RWPE2 (cell line): ENCODE results near the gene MTG1.

Experiments used
- ATAC-seq: fragments of 200-7000 bp; cut with Tn5 transposase; 3 replicates; pipeline ENCODE4 v1.9.1; 2021; ENCODE audit warnings: low read depth
- DNase-seq: peaks from one replicate; pipeline ENCODE4 v3.0.0-alpha.2; 2020; ENCODE audit warnings: low spot score
- H3K27ac ChIP-seq: fragments of 450-650 bp; 2 replicates; pipeline ENCODE4 v1.5.1; 2017; ENCODE audit warnings: mild to moderate bottlenecking; ENCODE audit not compliant: poor library complexity, severe bottlenecking
- H3K27me3 ChIP-seq: fragments of 250-450 bp; sonication (Bioruptor Pico); 2 replicates; pipeline ENCODE4 v1.5.1; 2021; ENCODE audit warnings: mild to moderate bottlenecking, moderate library complexity; ENCODE audit not compliant: insufficient read depth, poor library complexity, severe bottlenecking
- H3K36me3 ChIP-seq: fragments of 250-450 bp; sonication (Bioruptor Pico); 2 replicates; pipeline ENCODE4 v1.5.1; 2020; ENCODE audit warnings: low read depth, mild to moderate bottlenecking, moderate library complexity
- H3K4me1 ChIP-seq: fragments of 250-450 bp; sonication (Bioruptor Pico); 2 replicates; pipeline ENCODE4 v1.5.1; 2021; ENCODE audit warnings: mild to moderate bottlenecking, moderate library complexity; ENCODE audit not compliant: insufficient read depth, poor library complexity, severe bottlenecking
- H3K4me3 ChIP-seq: fragments of 250-450 bp; sonication (Bioruptor Pico); 2 replicates; pipeline ENCODE4 v1.5.1; 2021; ENCODE audit warnings: mild to moderate bottlenecking, moderate library complexity; ENCODE audit not compliant: severe bottlenecking
- H3K9me3 ChIP-seq: fragments of 250-450 bp; sonication (Bioruptor Pico); 2 replicates; pipeline ENCODE4 v1.5.1; 2021; ENCODE audit warnings: mild to moderate bottlenecking, moderate library complexity; ENCODE audit not compliant: severe bottlenecking
- TF ChIP-seq, protein P1 (sequence below): fragments of 450-650 bp; IDR thresholded peaks from one replicate; pipeline ENCODE4 v1.5.1; 2017; ENCODE audit warnings: mild to moderate bottlenecking, moderate library complexity; ENCODE audit not compliant: poor library complexity, severe bottlenecking

MTG1 gene

DNA sequence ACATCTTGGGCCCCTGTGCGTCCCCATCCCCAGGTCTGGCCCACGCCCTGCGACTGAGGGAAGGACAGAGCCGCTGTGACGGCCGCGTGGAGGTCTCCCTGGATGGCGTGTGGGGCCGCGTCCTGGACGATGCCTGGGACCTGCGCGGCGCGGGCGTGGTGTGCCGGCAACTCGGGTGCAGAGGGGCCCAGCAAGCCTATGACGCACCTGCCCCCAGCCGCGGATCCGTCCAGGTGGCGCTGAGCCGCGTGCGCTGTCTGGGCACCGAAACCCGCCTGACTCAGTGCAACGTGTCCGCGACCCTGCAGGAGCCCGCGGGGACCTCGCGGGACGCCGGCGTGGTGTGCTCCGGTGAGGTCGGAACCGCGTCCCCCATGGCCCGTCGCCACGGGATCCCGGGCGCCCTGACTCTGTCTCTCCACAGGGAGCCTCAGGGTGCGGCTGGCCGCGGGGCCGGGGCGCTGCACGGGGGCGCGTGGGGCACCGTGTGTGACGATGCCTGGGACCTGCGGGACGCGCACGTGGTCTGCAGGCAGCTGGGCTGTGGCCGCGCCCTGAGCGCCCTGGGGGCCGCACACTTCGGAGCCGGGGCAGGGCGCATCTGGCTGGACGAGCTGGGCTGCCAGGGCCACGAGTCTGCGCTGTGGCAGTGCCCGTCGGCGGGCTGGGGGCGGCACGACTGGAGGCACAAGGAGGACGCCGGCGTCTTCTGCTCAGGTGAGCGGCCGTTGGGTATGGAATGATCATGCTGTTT, 65.7 kb downstream of the MTG1 start:
- Histone ChIP-seq H3K4me1 (no peaks in the 10 kb centered on the region), H3K4me3 (no peak overlapping the region), H3K9me3 (no peaks in the 10 kb centered on the region), H3K36me3 (no peaks in the 10 kb centered on the region), H3K27me3 (no peaks in the 10 kb centered on the region), H3K27ac (no peak overlapping the region)
- DNase-seq (no peak), ATAC-seq (no peak)
- TF ChIP-seq, protein P1, sequence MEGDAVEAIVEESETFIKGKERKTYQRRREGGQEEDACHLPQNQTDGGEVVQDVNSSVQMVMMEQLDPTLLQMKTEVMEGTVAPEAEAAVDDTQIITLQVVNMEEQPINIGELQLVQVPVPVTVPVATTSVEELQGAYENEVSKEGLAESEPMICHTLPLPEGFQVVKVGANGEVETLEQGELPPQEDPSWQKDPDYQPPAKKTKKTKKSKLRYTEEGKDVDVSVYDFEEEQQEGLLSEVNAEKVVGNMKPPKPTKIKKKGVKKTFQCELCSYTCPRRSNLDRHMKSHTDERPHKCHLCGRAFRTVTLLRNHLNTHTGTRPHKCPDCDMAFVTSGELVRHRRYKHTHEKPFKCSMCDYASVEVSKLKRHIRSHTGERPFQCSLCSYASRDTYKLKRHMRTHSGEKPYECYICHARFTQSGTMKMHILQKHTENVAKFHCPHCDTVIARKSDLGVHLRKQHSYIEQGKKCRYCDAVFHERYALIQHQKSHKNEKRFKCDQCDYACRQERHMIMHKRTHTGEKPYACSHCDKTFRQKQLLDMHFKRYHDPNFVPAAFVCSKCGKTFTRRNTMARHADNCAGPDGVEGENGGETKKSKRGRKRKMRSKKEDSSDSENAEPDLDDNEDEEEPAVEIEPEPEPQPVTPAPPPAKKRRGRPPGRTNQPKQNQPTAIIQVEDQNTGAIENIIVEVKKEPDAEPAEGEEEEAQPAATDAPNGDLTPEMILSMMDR, result no peak

DNA sequence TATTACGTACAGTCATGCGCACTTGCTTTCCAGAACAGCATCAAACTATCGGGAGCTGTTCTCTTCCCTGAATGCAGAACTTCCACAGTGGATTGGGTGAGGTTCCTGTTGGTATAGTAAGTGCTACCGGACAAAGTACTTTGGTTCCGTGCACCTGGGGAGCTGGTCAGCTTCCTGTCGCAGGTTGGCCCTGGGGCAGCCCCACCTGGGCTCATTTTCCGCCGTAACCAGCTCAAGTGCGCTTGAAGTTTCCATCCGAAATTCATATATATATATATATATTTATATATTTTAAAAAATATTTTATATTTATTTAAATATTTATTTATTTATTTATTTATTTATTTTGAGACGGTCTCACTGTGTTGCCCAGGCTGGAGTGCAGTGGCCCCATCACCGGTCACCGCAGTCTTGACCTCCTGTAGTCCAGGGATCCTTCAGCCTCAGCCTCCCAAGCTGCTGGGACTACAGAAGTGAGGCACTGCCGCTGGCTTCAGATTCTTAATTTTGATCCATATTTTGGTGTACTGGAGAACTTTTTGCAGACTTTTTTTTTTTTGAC, 66.3 kb downstream of the MTG1 start:
- TF ChIP-seq, protein P1, result no peak
- no peak for ATAC-seq
- Histone ChIP-seq H3K9me3 (no peaks in the 10 kb centered on the region), H3K4me3 (no peak overlapping the region), H3K4me1 (no peaks in the 10 kb centered on the region), H3K36me3 (no peaks in the 10 kb centered on the region), H3K27me3 (no peaks in the 10 kb centered on the region), H3K27ac (no peak overlapping the region)
- no peak for DNase-seq

DNA sequence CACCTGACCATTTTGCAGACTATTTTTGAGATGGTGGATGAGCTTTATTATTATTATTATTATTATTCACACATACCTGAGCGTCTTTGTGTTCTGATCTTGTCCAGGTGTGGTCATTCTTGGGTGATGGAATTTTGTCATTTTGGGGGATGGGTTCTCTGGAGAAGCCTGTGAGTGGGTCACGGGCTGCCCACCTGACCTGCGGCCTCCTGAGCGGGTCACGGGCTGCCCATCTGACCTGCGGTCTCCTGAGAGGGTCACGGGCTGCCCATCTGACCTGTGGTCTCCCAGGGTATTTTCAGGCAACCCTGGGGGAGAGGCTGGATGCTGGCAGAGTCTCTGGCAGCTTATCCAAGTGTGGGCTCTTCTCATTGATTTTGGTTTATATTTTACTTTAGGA, 67.1 kb downstream of the MTG1 start:
- ATAC-seq (no peak), DNase-seq (no peak)
- no peaks in the 10 kb centered on the region for H3K4me1 ChIP-seq
- H3K27me3 ChIP-seq, result no peaks in the 10 kb centered on the region
- H3K27ac ChIP-seq, result no peak overlapping the region
- TF ChIP-seq, protein P1, result no peak
- no peaks in the 10 kb centered on the region for H3K9me3 ChIP-seq
- H3K36me3 ChIP-seq, result no peaks in the 10 kb centered on the region
- no peak overlapping the region for H3K4me3 ChIP-seq

DNA sequence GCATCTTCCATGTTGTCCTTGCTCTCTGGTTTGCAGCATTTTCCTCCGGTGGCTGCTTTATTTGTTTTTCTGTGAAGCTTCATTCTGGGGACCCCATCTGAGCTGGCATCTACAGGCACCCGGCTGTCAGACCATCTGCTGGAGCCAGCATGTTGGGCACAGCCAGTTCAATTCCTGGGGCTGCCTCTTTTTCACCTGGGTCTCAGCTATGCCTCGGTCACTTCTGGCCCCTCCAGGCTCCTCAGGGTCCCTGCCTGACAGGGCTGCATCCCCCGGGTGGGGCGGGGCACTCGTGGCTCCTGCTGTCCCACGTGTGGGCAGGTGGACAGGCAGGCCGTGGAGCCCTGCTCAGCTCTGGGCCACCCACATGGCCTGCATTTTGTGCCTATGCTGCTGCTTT, 67.9 kb downstream of the MTG1 start:
- Histone ChIP-seq H3K4me3 (no peak overlapping the region), H3K9me3 (no peaks in the 10 kb centered on the region), H3K27ac (no peak overlapping the region), H3K36me3 (no peaks in the 10 kb centered on the region), H3K4me1 (no peaks in the 10 kb centered on the region), H3K27me3 (no peaks in the 10 kb centered on the region)
- ATAC-seq (no peak), DNase-seq (peak; percentile 42)
- TF ChIP-seq, protein P1, result no peak
